Osteoblast (primary cell): ENCODE results near the gene NKAIN4. TPM values are rescaled to one million over a fixed set of nuclear protein-coding genes. Genes with fewer than 3 reads are reported as not detected.
A peak's percentile ranks its signal among the peaks of the same experiment; 100 is the strongest.

Source experiments
- DNase-seq: peaks from one replicate; pipeline ENCODE4 v3.0.0; 2011; ENCODE audit warnings: low spot score, mixed read lengths; ENCODE audit not compliant: insufficient read length; ENCODE audit errors: missing footprints
- H2AFZ ChIP-seq: 2 replicates; pipeline ENCODE4 v1.6.0; 2011; ENCODE audit warnings: mild to moderate bottlenecking, low read length
- H3K27ac ChIP-seq: 2 replicates; pipeline ENCODE4 v1.5.1; 2011; ENCODE audit warnings: mild to moderate bottlenecking, low read depth, low read length, moderate library complexity
- H3K27me3 ChIP-seq: 2 replicates; pipeline ENCODE4 v1.6.0; 2012; ENCODE audit warnings: mild to moderate bottlenecking, control low read depth, inconsistent platforms, low read length, moderate library complexity; ENCODE audit not compliant: insufficient read depth
- H3K36me3 ChIP-seq: 2 replicates; pipeline ENCODE4 v1.5.1; 2011; ENCODE audit warnings: mild to moderate bottlenecking, low read length, control low read depth, moderate library complexity; ENCODE audit not compliant: insufficient read depth
- H3K4me1 ChIP-seq: 2 replicates; pipeline ENCODE4 v1.5.1; 2011; ENCODE audit warnings: mild to moderate bottlenecking, low read length, control low read depth, moderate library complexity; ENCODE audit not compliant: insufficient read depth
- H3K4me2 ChIP-seq: 2 replicates; pipeline ENCODE4 v1.6.0; 2011; ENCODE audit warnings: mild to moderate bottlenecking, low read length; ENCODE audit not compliant: insufficient read depth
- H3K4me3 ChIP-seq: fragments of 200-600 bp; sonication (generic); 3 replicates; pipeline ENCODE4 v1.5.1; 2012; ENCODE audit warnings: mild to moderate bottlenecking, low read length, inconsistent platforms; ENCODE audit not compliant: insufficient read depth
- H3K79me2 ChIP-seq: 2 replicates; pipeline ENCODE4 v1.6.0; 2012; ENCODE audit warnings: mild to moderate bottlenecking, low read length, control low read depth, inconsistent platforms; ENCODE audit not compliant: insufficient read depth
- H3K9me3 ChIP-seq: 2 replicates; pipeline ENCODE4 v1.5.1; 2011; ENCODE audit warnings: low read depth, low read length, control low read depth
- H4K20me1 ChIP-seq: 2 replicates; pipeline ENCODE4 v1.6.0; 2012; ENCODE audit warnings: mild to moderate bottlenecking, low read length, control low read depth; ENCODE audit not compliant: insufficient read depth
- total RNA-seq: library from RNA; depleted of rRNA; stranded (reverse); fragments of >200 nt; gene quantifications from 2 replicates; pipeline ENCODE4 v1.2.3, GENCODE V29; 2012
- TF ChIP-seq, protein P1 (sequence below): IDR thresholded peaks from 2 replicates; pipeline ENCODE4 v1.5.1; 2011; ENCODE audit warnings: mild to moderate bottlenecking, low read depth, low read length, moderate library complexity; ENCODE audit errors: extremely low read depth

The NKAIN4 gene
- total RNA-seq, 1 donor, result not detected

DNA sequence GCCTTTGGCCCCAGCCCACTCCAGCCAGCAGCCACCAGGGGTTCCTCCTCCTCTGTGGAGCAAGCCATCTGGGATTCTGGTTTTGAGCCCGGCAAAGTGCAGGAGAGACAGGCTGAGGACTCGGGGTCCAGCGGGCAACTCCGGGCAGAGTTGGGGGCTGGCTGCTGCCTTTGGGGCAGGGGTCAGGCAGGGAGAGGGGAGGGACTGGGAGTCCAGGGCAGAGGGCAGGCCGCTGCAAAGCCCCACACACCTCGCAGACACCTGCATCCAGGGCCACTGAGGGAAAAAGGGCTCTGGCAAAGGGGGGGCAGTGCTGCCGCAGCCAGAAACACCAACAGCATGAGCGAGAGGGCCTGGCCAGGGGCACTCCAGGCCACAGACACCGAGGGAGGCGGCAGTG is 9.8 kb downstream of the NKAIN4 start:
- Histone ChIP-seq H3K9me3 (no peaks in the 10 kb centered on the region), H4K20me1 (no peaks in the 10 kb centered on the region), H3K4me2 (no peak overlapping the region), H3K36me3 (no peaks in the 10 kb centered on the region), H3K4me1 (no peaks in the 10 kb centered on the region), H3K27ac (no peak overlapping the region), H2AFZ (no peak overlapping the region), H3K79me2 (no peaks in the 10 kb centered on the region), H3K4me3 (no peak overlapping the region), H3K27me3 (peaks cover 20% of the 10 kb centered on the region)
- DNase-seq, result no peak
- TF ChIP-seq, protein P1, sequence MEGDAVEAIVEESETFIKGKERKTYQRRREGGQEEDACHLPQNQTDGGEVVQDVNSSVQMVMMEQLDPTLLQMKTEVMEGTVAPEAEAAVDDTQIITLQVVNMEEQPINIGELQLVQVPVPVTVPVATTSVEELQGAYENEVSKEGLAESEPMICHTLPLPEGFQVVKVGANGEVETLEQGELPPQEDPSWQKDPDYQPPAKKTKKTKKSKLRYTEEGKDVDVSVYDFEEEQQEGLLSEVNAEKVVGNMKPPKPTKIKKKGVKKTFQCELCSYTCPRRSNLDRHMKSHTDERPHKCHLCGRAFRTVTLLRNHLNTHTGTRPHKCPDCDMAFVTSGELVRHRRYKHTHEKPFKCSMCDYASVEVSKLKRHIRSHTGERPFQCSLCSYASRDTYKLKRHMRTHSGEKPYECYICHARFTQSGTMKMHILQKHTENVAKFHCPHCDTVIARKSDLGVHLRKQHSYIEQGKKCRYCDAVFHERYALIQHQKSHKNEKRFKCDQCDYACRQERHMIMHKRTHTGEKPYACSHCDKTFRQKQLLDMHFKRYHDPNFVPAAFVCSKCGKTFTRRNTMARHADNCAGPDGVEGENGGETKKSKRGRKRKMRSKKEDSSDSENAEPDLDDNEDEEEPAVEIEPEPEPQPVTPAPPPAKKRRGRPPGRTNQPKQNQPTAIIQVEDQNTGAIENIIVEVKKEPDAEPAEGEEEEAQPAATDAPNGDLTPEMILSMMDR, result no peak

DNA sequence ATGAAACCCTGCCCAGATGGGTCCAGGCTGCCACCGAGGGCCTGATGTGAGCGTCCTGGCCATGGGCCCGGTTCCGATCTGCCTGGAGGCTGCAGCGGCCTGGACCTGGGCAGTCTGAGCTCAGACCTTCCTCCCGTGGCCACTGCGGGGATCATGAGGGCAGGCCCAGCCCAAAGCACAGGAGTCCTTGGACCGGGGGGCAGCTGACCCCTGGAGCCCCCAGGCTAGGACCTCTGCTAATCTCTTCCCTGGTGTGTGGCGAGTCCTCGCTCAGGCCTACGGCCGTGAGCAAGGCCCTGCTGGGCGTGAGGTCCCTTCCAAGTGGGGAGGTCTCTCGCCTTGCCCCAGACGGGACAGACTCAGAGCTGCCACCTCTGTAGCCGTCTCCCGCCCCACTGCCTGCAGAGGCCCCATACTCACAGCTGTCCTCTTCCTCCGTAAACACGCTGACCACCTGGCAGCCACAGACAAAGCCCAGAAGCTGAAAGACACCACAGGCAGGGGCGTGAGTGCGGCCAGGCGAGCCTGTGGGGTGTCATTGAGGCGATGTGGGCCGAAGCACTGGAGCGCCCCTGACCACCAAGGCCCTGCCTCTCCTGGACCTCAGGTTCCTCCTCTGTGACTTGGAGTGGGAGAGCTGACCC is 10.5 kb downstream of the NKAIN4 start:
- Histone ChIP-seq H2AFZ (no peak overlapping the region), H3K79me2 (no peaks in the 10 kb centered on the region), H4K20me1 (no peaks in the 10 kb centered on the region), H3K27me3 (peaks cover 20% of the 10 kb centered on the region), H3K4me1 (no peaks in the 10 kb centered on the region), H3K27ac (no peak overlapping the region), H3K9me3 (no peaks in the 10 kb centered on the region), H3K36me3 (no peaks in the 10 kb centered on the region), H3K4me3 (no peak overlapping the region), H3K4me2 (no peak overlapping the region)
- TF ChIP-seq, protein P1, result no peak
- DNase-seq, result peak; percentile 73

DNA sequence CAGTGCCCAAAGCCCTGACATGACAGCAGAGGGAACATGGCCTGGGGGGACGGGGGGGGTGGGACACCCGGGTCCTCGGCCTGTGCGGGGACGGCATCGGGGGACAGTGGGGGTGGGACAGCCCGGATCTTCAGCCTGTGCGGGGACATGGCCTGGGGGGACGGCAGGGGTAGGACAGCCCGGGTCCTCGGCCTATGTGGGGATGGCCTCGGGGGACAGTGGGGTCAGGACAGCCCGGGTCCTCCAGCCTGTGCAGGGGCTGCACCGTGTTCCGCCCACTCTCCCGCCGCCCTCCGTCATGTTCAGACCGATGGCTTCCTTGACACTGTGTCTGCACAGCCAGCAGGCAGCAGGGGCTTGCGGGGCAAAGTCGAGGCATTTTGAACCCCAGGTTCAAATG is 11.5 kb downstream of the NKAIN4 start:
- H3K27ac ChIP-seq, result no peak overlapping the region
- H3K4me3 ChIP-seq, result no peak overlapping the region
- H3K79me2 ChIP-seq, result no peaks in the 10 kb centered on the region
- H3K9me3 ChIP-seq, result no peaks in the 10 kb centered on the region
- TF ChIP-seq, protein P1, result no peak
- H3K4me2 ChIP-seq, result no peak overlapping the region
- no peaks in the 10 kb centered on the region for H3K4me1 ChIP-seq
- DNase-seq, result no peak
- H3K36me3 ChIP-seq, result no peaks in the 10 kb centered on the region
- H4K20me1 ChIP-seq, result no peaks in the 10 kb centered on the region
- H3K27me3 ChIP-seq, result peaks cover 16% of the 10 kb centered on the region
- no peak overlapping the region for H2AFZ ChIP-seq

DNA sequence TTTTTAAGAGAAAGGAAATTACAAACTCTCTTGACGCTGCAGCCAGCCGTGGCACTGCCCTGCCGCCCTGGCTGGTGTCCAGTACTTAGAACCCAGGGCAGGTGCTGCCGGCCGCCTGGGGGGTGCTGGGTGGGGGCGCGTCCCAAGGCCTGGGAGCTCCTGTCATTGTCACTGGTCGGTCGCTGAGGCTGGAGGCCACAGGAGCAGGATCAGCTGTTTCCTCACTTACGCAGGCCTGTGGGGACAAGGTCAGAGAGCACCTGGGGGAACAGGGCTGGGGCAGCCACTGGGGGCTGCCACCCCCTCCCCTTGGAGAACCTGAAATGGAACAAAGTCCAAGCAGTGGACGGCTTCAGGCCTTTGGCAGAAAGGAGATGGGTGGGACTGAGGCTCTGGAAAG is 13.0 kb downstream of the NKAIN4 start:
- no peaks in the 10 kb centered on the region for H3K9me3 ChIP-seq
- TF ChIP-seq, protein P1, result no peak
- H4K20me1 ChIP-seq, result no peaks in the 10 kb centered on the region
- H2AFZ ChIP-seq, result no peak overlapping the region
- peaks cover 2% of the 10 kb centered on the region for H3K27me3 ChIP-seq
- no peaks in the 10 kb centered on the region for H3K4me1 ChIP-seq
- H3K27ac ChIP-seq, result no peak overlapping the region
- no peak for DNase-seq
- H3K4me3 ChIP-seq, result no peak overlapping the region
- no peaks in the 10 kb centered on the region for H3K36me3 ChIP-seq
- H3K79me2 ChIP-seq, result no peaks in the 10 kb centered on the region
- H3K4me2 ChIP-seq, result no peak overlapping the region
